WERI-Rb-1 (cell line): ENCODE measurements around the gene COL15A1.
"Not testable (repeated sequence)": the region's sequence is repeated elsewhere in the genome, so short reads cannot be mapped to it uniquely, and the experiment has no call there.

ENCODE experiments used
- DNase-seq: peaks from one replicate; pipeline ENCODE4 v3.0.0-alpha.2; 2020
- H3K27ac ChIP-seq: fragments of 250-450 bp; sonication (Bioruptor Pico); 2 replicates; pipeline ENCODE4 v1.5.1; 2020; ENCODE audit warnings: mild to moderate bottlenecking, moderate library complexity
- H3K27me3 ChIP-seq: fragments of 250-450 bp; sonication (Bioruptor Pico); 2 replicates; pipeline ENCODE4 v1.5.1; 2021; ENCODE audit warnings: mild to moderate bottlenecking, low read depth, moderate library complexity; ENCODE audit not compliant: insufficient read depth, severe bottlenecking
- H3K36me3 ChIP-seq: fragments of 250-450 bp; sonication (Bioruptor Pico); 2 replicates; pipeline ENCODE4 v1.5.1; 2020; ENCODE audit warnings: mild to moderate bottlenecking, moderate library complexity
- H3K4me3 ChIP-seq: 2 replicates; pipeline ENCODE4 v1.5.1; 2011; ENCODE audit warnings: low read depth, mild to moderate bottlenecking, control low read depth, low read length
- H3K9me3 ChIP-seq: fragments of 250-450 bp; sonication (Bioruptor Pico); 2 replicates; pipeline ENCODE4 v1.5.1; 2021; ENCODE audit warnings: mild to moderate bottlenecking, moderate library complexity; ENCODE audit not compliant: severe bottlenecking
- TF ChIP-seq, protein P1 (sequence below): IDR thresholded peaks from 2 replicates; pipeline ENCODE4 v1.5.1; 2011; ENCODE audit warnings: low read depth, mild to moderate bottlenecking, control low read depth, inconsistent platforms, low read length

COL15A1 gene

DNA sequence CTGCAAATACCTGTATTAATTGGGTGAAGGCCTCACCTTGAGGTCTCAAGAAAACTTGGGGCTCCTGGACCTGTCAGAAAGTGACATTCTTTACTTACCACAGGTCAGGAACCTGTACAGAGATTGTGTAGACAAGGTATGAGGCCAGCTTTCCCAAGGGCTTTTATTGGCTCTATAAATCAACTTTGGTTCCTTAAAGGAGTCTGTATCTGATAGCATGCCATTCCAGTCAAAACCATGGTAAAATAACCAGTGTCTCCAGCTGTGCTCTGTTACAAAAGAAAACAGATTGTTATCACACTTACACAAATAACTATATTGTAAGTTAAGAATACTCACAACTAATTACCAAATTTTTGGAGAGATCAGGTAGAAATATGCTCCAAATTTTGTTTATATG, 64.5 kb downstream of the COL15A1 start:
- Histone ChIP-seq H3K36me3 (no peaks in the 10 kb centered on the region), H3K27me3 (no peaks in the 10 kb centered on the region), H3K4me3 (no peak overlapping the region), H3K27ac (no peak overlapping the region), H3K9me3 (peaks cover 24% of the 10 kb centered on the region)
- TF ChIP-seq, protein P1, sequence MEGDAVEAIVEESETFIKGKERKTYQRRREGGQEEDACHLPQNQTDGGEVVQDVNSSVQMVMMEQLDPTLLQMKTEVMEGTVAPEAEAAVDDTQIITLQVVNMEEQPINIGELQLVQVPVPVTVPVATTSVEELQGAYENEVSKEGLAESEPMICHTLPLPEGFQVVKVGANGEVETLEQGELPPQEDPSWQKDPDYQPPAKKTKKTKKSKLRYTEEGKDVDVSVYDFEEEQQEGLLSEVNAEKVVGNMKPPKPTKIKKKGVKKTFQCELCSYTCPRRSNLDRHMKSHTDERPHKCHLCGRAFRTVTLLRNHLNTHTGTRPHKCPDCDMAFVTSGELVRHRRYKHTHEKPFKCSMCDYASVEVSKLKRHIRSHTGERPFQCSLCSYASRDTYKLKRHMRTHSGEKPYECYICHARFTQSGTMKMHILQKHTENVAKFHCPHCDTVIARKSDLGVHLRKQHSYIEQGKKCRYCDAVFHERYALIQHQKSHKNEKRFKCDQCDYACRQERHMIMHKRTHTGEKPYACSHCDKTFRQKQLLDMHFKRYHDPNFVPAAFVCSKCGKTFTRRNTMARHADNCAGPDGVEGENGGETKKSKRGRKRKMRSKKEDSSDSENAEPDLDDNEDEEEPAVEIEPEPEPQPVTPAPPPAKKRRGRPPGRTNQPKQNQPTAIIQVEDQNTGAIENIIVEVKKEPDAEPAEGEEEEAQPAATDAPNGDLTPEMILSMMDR, result no peak
- DNase-seq, result no peak

DNA sequence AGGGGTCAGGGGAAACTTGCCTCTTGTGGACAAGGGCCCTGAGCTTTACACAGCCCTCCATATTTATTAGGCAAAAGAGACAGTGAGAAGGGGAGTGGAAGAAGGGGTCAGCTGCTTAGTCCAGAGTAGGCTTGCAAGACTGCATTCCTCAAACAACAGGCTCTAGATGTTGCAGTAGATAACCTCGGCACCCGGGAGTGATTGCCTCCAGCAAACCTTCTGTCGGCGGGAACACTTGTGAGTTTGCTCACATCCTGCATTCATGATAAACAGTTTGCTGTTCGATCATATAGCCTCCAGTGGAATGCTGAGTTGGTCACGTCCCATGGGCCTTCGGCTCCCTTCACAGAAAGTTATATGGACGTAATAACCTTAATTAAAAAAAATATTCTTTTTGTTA, 66.7 kb downstream of the COL15A1 start:
- not testable (repeated sequence) for DNase-seq, H3K36me3 ChIP-seq, H3K27ac ChIP-seq, H3K27me3 ChIP-seq, H3K4me3 ChIP-seq
- H3K9me3 ChIP-seq, result peaks cover 29% of the 10 kb centered on the region

DNA sequence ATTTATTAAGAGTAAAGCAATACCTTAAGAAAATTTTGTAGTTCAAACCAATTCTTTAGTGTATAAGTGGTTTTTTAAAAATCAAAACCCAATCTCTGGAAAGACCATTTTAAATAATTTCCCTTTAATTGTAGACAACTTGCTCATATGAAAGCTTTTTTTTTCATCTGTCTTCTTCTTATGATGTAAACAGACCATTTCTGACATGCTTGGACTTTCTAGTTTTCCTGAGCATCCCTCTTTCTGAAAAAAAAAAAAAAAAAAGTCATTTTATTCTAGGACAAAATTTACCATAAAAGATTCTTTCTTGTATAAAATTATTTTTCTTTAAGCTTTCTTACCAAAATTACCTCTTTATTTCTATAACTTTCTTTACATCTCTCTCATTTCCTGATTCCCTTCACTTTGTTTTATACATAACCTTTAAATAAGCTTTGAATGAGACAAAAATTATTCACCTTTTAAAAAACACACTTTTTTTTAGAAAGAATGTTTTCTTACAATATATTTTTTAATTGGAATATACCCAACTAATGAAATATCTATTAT, 67.5 kb downstream of the COL15A1 start:
- Histone ChIP-seq H3K36me3 (no peaks in the 10 kb centered on the region), H3K9me3 (peaks cover 29% of the 10 kb centered on the region), H3K27me3 (no peaks in the 10 kb centered on the region), H3K4me3 (no peak overlapping the region), H3K27ac (no peak overlapping the region)
- no peak for DNase-seq
- TF ChIP-seq, protein P1, result no peak

DNA sequence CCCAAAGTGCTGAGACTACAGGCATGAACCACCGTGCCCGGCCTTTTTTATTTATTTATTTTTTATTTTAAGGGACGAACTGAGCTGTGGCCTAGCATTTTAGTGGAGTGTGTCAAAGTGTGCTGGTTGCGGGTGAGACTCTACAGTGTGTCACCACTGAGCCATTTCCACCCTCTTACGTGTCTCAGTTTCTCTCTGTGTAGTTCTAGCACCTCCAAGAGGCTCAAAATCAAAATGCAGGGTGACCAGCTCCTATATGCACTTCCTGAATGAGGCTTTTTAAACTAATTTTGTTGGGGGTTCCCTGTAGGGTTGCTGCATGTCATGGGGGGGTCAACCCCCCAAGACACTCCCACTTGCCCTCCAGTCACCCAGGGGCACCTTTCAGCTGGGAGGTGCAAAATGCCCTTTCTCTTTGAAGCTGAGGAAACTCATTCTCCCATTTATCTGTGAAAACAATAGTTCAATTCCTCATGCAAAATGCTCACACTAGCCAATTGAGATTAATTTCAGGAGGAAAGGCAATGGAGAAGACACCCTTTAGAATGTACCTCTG, 69.3 kb downstream of the COL15A1 start:
- Histone ChIP-seq H3K9me3 (peaks cover 29% of the 10 kb centered on the region), H3K36me3 (no peaks in the 10 kb centered on the region), H3K27ac (no peak overlapping the region), H3K27me3 (no peaks in the 10 kb centered on the region), H3K4me3 (no peak overlapping the region)
- DNase-seq, result no peak
- TF ChIP-seq, protein P1, result 0 out of 2 replicates have a peak, but pooled peaks have one; percentile 7

DNA sequence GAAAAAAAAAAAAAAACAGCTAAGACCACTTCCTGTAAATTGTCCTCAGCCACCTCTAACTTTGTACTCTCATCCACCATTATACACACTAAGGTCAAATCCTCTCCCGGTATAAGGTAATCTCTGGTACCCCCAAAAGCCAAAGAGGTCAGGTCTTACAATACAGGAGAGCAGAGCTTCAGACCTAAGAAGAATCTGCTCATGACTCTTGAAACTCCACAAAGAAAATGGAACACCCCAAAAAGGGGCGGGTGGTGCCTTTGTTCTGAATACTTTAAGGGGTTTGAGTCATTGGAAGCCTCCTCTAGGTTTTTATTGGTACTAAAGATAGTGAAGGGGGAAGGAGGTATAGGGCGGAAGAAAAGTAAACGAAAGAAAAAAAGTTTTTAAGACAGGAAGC, 69.8 kb downstream of the COL15A1 start:
- no peak overlapping the region for H3K27ac ChIP-seq
- TF ChIP-seq, protein P1, result no peak
- no peak overlapping the region for H3K4me3 ChIP-seq
- no peaks in the 10 kb centered on the region for H3K36me3 ChIP-seq
- H3K27me3 ChIP-seq, result no peaks in the 10 kb centered on the region
- no peak for DNase-seq
- H3K9me3 ChIP-seq, result peaks cover 29% of the 10 kb centered on the region

DNA sequence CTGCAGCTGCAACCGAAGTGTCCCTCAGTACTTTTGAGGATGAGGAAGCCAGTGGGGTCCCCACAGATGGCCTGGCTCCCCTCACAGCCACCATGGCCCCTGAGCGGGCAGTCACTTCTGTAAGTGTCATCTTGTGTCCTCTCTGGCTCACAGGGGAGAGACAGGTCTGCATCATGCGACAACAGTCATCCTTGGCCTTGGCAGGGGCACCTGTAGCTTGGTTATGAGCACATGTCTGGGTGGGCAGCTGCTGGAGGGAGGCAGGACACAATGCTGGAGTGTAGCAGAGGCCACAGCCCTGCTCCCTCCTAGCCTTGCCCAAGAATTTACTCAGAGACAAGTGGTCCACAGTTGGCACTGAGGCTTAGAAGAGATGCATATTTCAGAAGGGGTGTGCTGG, 71.7 kb downstream of the COL15A1 start:
- H3K27me3 ChIP-seq, result no peaks in the 10 kb centered on the region
- H3K4me3 ChIP-seq, result no peak overlapping the region
- peaks cover 22% of the 10 kb centered on the region for H3K9me3 ChIP-seq
- DNase-seq, result no peak
- TF ChIP-seq, protein P1, result no peak
- no peaks in the 10 kb centered on the region for H3K36me3 ChIP-seq
- H3K27ac ChIP-seq, result no peak overlapping the region
